ENCODE results near the gene EME2.
A peak's percentile ranks its signal among the peaks of the same experiment; 100 is the strongest.

EME2 gene

DNA sequence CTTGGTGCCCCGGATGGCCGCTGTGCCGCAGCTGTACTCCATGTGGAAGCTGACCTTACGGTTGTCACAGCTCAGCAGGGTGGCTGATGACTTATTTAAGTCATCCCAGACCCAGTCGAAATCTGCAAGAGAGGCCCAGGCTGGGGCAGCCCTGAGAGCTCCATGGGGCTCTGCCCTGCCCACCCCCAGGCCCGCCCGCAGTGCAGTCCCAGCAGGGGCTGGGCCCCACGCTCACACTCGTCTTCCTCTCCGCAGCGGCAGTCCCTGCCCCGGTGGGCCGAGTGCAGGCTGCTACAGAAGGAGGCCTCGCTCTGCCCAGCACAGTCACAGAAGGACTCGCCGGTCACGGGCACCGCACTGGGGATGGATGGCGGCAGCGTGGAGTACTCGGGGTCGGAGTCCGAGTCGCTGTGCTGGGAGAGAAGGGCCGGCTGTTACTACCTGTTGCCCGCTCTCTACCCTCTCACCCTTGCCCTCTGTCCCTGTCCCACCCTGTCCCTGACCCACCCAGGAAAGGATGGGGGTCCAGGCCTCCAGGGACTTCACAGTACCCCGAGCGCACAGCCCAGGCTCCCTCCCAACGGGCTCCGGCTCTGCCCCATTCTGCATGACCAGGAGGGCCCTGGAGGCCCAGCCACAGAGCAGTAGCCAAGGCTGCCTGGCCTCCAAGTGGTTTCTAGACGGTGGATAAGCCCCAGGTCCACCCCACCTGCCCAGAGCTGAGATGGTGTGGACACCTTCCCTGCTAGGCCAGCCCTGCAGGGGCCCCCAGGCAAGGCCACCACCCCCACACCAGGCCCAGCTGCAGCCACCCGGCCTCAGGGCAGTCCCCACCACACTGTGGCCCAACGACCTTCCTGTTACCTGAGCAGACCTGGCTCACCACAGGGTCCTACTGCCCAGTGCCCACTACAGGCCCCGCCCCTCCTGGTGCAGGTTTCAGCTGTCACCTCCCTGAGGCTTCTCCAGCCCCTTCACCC is 5.9 kb downstream of the EME2 start:
- DNase-seq (ENCODE audit: low read depth in 2 of 2): no peak

DNA sequence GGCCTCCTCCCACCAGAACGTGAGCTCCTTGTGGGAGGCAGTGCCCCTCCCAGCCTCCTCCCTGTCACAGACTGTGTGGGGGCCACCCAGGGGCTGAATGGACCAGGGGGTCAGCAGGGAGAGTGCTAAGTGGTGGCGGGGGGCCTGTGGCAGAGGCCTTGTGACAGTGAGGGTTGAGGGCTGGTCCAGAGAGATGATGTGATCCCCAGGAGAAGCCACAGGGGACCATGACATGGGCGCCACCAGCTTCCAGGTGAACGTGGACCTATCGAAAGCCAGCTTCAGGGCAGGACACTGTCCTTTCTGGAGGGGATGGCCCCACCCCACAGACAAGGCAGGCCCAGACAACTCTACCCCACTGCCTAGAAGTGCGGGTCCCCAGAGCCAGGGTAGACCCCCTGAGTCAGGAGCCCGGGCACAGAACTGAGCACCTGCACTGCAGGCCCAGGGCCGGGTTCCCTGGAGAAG is 6.7 kb downstream of the EME2 start:
- no peak for DNase-seq (ENCODE audit: low read depth in 2 of 2)

DNA sequence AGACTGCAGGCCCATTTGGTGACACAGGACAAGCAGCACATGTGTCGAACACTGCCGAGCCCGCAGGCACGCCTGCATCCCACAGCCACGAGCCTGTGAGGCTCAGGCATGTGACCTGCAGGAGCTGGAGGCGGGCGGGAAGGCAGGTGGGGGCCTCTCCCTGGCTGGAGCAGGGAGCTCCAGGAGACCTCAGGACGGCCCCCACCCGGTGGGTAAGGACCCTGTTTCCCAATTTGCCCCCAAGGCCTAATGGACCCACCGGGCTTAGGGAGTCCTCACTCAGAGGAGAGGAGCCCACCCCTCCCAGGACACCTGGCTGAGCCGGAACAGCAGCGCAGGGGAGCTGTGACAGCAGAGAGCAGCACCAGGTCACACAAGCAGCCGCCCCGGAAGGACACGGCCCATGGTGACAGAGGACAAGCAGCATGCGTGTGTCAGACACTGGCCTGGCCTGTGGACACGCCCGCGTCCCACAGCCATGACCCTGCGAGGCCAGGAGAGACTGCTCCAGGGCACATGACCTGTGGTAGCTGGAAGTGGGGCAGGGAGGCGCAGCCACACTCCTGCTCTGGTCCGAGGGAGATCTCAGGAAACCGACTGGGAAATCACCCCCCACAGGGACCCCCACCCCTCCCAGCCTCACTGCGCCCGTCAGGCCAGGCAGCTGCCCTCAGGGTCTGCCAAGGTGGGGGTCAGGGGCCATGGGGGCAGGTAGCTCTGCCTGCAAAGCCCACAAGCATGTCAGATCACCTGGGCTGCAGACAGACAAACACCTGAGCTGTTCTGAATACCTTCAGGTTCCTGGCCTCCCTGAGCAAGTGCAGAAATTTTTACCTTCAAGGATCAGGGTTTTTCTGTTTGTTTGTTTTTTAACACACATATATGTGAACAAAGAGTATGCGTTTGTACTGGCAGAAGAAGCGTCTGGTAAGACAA is 7.4 kb downstream of the EME2 start:
- no peak for DNase-seq (ENCODE audit: low read depth in 2 of 2)

DNA sequence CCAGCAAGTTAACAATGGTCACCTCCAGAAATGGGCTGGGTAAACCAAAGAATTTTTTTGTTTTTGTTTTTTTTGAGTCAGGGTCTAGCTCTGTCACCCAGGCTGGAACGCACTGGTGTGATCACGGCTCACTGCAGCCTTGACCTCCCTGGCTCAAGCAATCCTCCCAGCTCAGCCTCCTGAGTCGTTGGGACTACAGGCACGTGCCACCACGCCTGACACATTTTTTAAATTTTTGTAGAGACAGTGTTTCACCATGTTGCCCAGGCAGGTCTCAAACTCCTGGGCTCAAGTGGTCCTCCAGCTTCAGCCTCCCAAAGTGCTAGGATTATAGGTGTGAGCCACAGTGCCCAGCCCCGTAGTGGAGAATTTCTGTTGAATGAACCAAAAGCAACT is 8.1 kb downstream of the EME2 start:
- no peak for DNase-seq (ENCODE audit: low read depth in 2 of 2)

DNA sequence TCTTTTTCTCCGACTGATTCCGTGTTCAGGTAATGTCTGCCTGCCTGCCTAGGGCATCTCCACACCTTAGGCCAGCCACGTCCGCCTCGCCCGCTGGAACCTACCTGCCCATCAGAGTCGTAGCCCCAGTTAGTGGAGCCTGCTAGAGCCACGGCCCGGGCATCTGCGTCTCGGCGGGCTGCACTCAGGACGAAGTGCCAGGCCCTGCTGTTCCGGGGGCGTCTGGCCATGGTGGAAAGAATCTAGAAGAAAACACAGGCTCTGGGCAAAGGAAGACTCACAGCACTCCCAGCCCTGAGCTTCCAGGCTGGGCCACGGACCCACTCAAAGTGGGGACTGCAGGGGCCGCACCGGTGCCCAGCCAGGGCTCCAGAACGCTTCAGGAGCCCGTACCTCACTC is 8.6 kb downstream of the EME2 start:
- DNase-seq (ENCODE audit: low read depth in 2 of 2): no peak

DNA sequence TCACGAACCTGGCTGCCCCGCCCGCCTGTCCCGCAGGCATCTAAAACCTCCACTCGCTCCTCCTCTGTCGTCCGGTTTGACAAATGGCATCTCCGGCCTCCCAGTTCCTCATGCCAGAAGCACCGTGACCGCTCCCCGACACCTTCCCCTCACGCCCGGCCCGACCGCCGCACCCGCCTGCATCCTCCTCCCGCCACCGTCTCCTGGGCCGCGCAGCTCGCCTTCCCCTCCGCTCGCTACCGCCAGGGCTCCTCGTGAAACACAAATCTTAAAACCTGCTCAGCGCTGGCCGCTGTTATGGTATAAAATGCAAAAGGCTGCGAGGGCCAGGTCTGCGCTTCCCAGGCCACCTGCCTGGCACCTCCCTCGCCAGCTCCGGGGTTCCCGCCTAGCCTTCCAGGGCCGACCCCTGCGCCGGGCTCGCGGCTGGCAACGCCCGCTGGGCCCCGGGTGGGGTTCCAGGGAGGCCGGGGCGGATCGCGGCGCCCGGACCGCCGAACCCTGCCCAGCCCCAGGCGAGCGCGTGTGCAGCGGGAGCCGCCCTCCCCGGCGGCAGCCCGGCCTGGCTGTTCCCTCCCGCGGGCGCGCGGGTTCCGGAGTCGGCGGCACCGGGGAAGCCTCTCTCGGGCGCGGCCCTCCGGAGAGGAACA is 9.3 kb downstream of the EME2 start:
- no peak for DNase-seq (ENCODE audit: low read depth in 2 of 2)

DNA sequence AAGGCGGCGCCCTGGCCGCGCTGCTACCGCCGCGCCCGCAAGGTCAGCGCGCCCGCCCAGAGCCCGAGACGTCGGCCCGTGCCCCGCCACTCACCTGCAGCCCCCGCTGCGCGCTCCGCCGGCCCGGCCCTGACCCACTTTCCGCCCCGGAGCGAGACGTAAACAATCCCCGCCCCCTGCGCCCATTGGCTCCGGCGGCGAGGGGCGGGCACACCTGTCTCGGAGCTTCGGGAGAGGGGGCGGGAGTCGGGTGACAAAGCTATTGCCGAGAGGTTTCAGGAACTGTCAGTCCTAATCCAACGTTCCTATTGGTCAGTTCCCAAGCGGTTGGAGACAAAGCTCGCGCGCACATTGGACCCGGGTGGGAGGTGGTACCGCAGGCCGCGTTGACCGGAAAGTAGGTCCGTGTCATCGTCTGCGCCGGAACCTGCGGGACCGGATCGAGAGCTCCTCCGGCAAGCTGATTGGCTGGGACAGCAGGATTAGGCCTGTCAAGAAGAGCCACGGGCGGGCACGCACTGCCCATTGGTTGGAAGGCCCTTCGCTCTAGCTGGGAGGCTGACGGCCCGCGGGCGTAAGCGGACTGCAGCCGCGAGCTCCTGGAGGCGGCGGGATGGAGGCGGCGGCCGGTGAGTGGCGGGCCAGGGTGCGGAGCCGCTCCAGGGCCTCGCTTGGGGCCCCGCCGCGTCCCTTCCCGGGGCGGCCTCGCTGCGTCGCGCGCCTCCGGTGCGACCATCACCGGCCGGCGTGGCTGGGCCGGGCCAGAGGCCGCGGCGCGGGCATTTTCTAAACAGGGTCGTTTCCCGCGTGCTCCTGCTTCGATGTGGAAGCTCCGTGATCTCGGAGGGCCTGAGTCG is 10.0 kb downstream of the EME2 start, which contains the start of the genes NUBP2 and SPSB3:
Gene NUBP2, plus strand, starts transcription at position 553 of the 857 bp plus-strand sequence. Its CDS starts 61 bp downstream, at position 614.
Gene SPSB3, minus strand, starts transcription at position 164 of the 857 bp plus-strand sequence. CDS start 1,088 bp downstream, outside the sequence.
- peak; percentile 100 for DNase-seq (ENCODE audit: low read depth in 2 of 2)

DNA sequence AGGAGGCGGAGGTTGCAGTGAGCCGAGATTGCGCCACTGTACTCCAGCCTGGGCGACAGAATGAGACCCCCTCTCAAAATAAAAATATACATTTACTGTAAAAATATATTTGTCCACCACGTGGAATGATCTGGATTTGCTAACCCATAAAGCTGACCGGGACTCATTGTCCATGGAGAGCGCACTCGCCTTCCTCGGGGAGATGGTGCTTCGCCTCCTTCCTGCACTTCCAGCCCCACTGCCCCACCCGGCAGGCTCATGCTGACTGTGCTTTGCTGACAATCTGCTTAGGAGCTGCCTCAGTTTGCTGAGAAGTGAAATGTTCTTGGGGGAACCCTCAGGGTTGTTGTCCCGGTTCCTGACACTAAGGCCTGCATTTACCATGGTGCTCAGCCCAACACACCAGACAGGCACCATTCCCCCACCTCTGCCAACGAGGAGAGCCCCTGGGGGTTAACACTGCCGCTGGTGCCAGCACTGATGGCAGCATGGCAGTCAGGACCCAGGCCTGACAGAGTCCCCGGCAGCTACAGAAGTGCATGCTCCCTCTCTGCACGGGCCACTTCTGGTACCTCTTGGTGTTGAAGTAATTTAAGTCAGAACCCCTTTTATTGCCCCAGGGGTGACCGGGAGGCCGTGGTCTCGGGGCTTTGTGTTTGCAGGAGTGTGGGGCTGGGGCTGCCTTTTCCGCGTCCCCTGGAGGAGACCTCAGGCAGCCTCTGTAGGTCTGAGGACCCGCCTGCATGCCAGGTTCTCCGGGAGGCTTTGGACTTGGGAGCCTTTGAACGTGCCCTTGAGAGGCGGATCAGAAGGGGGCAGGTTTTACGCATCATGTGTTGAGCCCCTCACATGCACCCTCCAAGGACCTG is 12.6 kb downstream of the EME2 start:
- DNase-seq (ENCODE audit: low read depth in 2 of 2): no peak

DNA sequence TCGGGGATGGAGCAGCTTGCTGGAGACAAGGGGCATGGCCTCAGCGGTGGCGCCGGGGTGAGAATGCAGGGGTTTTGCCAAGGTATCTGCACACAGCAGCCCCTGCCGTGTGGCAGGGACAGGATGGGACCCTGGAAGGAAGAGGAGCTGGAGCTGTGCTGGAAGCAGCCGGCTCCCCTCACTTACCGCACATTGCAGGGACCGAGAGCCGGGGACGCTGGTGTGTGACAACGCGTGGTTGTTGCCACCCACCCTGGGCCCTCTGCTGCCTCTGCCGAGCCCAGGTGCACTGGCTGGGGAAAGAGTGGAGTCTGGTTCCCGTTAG is 13.2 kb downstream of the EME2 start:
- no peak for DNase-seq (ENCODE audit: low read depth in 2 of 2)

DNA sequence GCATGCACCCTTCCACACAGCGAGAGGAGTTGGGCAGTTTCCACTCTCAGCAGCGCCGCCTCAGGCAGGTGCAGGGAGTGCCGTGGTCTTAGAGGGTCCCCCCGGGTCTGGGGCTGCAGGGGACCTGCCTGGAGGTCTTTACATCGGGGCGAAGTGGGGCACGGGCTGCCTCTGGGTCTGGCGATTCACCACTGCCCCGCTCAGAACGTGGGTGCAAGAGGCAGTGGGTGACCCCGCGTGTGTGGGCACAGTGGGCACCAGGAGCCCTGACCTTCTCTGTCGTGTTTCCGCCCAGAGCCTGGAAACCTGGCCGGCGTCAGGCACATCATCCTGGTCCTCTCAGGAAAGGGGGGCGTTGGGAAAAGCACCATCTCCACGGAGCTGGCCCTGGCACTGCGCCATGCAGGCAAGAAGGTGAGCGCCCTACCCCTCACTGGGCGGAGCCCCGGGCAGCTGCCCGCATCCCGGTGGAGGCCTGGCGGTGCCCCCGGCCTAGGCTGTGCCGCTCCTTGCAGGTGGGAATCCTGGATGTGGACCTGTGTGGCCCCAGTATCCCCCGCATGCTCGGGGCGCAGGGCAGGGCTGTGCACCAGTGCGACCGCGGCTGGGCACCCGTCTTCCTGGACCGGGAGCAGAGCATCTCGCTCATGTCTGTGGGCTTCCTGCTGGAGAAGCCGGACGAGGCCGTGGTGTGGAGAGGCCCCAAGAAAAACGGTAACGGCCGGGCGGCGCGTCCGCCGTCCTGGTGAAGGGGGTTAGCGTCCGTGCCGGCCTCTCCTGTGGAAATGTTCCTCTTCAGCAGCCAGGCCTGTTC is 13.8 kb downstream of the EME2 start:
- DNase-seq (ENCODE audit: low read depth in 2 of 2): no peak

DNA sequence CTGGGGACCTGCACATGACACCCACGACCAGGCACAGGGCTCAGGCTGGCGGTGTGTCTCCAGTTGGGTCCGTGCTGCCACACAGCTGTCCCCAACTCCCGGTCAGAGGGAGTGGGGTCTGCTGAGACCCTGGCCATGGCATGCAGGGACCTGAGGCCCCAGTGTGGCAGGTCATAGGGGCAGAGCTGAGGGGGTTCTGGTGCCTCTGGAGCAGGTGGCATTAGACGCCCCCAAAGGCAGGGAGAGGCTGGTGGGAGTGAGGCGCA is 14.4 kb downstream of the EME2 start:
- no peak for DNase-seq (ENCODE audit: low read depth in 2 of 2)

DNA sequence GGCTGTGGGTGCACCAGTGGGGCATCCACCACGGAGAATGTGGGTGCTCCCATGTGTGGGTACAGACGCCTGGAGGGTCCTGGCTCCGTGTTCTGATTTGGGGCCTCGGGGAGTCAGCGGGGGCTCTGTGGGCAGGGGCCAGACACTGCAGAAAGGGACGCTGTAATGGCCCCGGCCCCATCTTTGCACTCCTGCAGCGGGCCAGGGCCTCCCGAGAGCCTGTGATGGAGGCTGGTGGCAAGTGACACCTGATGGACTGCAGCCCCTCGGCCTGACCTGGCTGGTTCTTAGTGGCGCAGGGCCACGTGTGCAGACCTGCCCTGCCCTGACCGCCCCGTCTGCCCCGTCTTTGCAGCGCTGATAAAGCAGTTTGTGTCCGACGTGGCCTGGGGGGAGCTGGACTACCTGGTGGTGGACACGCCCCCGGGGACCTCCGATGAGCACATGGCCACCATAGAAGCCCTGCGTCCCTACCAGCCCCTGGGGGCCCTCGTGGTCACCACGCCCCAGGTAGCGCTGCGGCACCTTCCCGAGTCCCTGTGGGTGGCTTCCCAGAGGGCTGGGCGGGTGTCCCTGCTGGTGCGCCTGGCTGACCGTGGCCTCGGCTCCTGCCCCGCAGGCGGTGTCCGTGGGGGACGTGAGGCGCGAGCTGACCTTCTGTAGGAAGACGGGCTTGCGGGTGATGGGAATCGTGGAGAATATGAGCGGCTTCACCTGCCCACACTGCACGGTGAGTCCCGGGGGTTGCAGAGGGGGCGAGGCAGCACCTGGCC is 14.9 kb downstream of the EME2 start:
- no peak for DNase-seq (ENCODE audit: low read depth in 2 of 2)

DNA sequence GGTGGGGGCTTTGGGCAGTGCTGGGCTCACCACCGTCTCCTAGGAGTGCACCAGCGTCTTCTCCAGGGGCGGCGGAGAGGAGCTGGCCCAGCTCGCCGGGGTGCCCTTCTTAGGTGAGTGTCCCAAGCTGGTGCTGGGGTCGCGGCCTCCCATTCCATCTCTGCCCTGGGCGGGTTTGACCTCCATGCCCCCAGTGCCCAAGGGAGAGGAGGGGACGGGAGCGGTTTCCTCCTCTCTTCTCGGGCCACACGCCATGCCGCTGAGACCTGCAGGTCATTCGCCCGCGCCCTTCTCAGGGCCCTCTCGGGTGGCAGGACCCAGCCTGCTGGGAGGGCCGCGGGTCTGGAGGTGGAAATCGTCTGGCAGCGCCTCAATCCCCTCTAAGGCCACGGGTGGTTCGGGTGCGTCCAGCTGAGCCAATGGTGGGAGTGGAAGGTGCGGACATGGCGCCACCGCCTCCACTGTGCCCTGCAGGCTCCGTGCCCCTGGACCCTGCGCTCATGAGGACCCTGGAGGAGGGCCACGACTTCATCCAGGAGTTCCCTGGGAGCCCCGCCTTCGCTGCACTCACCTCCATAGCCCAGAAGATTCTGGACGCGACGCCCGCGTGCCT is 15.6 kb downstream of the EME2 start:
- DNase-seq (ENCODE audit: low read depth in 2 of 2): no peak

DNA sequence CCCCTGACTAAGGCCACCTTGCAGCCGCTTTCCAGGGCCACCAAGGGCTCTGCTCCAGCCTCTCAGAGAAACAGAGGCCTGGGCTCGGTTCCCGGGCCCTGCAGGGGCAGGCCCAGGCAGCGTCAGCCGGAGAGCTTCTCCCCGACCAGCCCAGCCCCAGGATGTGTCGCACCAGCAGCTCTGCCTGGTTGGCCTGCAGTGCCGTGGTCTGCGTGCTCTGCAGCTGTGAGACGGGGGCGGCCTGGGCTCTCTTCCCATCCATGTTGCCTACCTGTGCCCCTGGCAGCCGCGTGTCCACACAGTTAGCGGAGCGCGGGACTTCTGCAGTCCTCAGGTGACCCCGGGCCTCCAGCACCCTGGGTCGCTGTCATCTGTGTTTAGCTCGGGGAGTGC is 16.1 kb downstream of the EME2 start:
- DNase-seq (ENCODE audit: low read depth in 2 of 2): no peak

DNA sequence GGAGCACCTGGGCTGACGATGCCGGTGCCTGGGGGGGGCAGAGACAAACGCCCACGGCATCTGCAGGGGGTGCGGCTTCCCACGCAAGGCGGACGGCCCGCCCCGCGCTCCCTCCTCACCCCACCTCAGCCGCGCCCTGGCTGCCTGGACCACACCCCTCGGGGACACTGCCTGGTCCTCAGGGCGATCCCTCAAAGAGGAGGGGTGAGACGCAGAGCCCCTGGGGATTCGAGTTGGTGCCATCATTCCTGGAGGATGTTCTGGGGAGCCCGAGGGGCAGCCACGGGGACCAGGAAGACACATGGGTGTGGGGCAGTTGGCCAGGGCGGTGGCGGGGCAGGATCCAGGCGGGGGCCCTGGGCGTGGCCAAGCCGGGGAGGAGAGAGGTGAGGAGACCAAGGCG is 17.0 kb downstream of the EME2 start:
- no peak for DNase-seq (ENCODE audit: low read depth in 2 of 2)

DNA sequence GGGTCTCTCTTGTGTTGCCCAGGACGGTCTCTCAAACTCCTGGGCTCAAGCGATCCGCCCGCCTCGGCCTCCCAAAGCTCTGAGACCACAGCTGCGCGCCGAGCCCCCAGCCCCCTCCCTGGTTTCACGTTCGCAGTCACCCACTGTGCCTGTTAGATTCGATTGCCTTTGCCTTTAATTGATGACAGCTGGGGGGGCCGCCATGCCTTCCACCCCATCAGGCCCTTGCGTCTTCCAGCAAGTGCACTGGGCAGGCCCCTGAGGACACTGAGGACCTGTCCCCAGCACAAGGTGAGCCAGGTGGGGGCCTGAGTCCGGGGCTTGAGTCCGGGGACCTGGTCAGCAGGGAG is 17.6 kb downstream of the EME2 start:
- DNase-seq (ENCODE audit: low read depth in 2 of 2): no peak

DNA sequence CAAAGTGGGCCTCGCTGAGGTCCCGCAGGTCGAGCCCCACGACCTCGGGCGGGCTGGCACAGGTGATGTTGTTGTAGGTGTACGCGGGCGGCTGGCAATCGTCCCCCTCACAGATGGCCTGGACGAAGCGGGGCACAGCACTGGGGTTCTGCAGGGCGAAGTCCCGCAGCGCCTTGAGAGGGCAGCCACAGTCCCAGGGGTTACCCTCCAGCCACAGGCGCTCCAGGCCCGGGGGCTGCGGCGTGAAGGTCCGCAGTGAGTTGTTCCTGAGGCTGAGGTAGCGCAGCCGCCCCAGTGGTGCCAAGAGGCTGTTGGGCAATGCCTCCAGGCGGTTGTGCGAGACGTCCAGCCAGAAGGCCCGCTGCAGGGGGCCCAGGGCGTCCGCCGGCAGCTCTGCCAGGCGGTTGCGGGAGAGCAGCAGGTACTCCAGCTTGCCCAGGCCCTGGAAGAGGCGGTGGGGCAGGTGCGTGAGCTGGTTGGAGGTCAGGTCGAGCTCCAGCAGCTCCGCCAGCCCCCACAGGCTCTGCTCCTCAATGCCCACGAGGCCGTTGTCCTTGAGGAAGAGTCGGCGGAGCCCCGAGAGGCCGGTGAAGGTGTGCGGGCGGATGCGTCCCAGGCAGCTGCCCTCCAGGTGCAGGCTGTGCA is 18.1 kb downstream of the EME2 start:
- DNase-seq (ENCODE audit: low read depth in 2 of 2): no peak

All from fibroblast of skin of left quadriceps (primary cell).